HG03565 (cell line): ENCODE measurements around the gene RRP1.

Source experiments
- ATAC-seq: cut with Tn5 transposase; IDR thresholded peaks from one replicate; pipeline ENCODE4 v1.9.1; 2021; ENCODE audit warnings: mild to moderate bottlenecking, moderate library complexity; ENCODE audit not compliant: unreplicated experiment

RRP1 gene

DNA sequence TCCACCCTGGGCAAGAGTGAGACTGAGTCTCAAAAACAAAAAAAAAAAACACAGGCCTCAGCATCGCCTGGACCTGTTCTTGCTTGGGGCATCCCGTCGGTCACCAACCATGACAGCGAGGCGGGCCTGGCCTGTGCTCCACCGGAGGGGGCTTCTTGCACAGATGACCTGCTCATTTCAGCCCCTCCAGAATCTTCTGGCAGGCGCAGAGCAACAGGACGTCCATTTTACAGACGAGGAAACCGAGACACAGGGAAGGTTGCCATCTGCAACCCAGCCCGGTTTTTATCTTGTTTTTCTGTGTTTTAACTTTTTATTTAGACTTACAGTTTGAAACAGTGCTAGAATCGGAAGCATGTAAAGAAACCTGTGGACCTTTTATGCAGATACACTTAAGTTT, 14.2 kb upstream of the RRP1 start:
- no peak for ATAC-seq

GRCh38 chr21:43775795-43776430, 13.5 kb upstream of the RRP1 start, which contains the start of gene CSTB:
TSS of gene CSTB (minus strand) at chr21:43776308. CDS start at chr21:43776269, 39 bp downstream.
- ATAC-seq: peak; percentile 40

GRCh38 chr21:43777953-43778352, 11.4 kb upstream of the RRP1 start:
- no peak for ATAC-seq

DNA sequence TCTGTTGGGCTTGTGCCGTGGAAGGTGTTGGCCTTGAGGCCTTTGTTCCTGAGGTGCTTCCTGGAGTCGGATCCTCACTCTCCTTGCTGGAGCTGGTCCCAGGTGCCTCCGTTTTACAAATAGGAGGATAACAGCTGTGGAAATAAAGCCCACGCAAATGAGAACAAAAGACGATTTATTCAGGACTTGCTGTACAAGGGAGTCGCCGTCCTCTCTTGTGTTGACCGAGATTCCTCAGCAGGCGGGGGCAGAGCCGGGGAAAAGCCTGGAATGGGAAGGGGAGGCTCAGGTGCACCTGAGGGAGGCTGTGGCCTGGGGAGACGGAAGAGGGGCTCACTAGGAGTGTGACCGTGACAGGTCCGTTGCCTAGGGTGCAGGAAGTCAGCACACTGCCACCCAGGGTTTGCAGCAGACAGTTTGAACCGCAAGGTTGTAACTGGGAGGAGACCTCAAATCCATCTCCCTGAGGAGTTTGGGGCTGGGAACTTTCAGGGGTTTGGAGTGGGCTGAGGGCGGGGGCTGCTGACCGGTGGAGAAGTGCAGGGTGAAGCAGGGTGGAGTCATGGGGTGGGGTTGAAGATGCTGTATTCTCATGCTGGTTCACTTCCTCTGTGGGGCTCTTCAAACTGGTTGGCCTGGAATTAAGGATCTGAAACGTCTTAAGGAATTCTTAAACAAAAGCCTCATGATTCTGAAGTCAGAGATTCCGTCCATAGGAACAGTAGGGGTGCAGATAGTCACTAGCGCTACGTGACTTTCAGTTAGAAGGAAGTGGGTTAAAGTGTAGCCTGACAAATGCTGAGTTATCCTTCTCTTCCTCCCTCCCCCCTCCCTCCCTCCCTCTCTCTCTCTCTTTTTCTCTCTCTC, 10.7 kb upstream of the RRP1 start:
- no peak for ATAC-seq

DNA sequence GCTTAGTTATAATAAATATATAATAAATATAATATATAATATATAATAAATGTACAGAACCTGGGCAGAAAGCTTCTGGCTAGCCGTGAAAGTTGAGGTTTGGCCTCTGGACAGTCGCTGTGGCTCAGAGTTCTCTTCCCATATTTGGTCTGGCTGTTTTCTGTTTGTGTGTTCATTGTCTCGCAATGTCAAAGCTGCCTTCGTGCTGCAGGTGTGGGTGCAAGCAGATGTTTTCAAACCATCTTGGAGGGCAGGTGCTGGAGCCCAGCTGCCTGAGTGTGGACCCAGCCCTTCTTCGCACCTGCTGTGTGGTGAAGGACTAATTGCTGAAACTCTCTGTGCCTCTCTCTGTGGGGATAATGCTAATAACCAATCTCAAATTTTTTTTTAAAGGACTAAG, 9.7 kb upstream of the RRP1 start:
- ATAC-seq: no peak

GRCh38 chr21:43781846-43782245, 7.5 kb upstream of the RRP1 start:
- no peak for ATAC-seq

DNA sequence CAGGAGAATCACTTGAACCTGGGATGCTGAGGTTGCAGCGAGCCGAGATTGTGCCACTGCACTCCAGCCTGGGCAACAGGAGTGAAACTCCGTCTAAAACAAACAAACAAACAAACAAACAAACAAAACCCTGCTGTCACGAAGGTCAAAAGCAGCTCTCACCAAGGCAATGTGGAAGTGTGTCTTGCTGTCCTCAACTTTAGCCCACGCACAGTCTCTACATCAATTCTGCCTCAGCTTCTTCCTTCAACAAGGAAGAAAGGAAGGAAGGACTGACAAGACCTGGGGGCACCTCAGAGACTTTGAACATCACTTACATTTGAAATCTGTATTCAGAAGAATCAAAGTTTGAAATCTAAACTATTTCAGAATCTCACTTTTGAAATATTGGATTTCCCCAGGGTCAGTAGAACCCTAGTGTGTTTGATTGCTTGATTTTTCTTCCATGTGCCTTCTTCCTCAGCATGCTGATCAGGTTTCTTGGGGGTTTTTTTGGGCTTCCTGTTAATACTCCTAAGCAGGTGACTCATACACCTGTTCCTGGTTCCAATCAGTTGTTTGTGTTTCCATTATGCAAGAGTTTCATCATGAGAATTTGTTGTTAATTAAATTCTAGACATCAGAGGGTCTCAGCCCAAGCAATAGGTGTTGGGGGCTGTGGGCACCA, 6.8 kb upstream of the RRP1 start:
- ATAC-seq: no peak

DNA sequence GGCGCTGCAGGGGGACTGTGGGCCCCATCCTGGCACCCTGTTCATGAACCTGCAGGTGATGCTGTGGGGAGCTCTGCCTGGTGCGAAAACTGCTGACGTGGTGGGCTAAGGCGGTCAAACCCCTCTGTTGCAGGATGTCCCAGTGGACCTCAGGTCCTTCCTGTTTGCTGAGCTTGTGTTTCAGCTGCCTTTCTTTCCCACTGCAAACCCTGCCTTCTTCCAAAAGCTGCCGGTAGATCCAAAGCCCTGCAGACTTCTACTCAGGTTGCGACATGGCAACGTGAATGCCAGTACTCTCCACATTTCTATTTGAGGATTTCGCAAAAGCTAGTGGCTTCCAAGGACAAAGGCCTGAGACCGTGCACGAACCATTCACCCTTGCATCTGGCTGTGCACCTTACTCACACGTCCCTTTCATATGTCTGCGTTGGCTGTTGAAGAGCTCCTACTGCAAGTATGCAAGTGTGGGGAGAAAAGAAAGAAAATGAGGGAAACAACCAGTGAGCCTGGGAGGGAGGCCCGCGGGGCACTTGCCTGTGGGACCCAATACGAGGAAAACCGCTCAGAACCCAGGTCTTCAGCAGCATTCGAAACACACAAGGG, 6.2 kb upstream of the RRP1 start:
- ATAC-seq: no peak

DNA sequence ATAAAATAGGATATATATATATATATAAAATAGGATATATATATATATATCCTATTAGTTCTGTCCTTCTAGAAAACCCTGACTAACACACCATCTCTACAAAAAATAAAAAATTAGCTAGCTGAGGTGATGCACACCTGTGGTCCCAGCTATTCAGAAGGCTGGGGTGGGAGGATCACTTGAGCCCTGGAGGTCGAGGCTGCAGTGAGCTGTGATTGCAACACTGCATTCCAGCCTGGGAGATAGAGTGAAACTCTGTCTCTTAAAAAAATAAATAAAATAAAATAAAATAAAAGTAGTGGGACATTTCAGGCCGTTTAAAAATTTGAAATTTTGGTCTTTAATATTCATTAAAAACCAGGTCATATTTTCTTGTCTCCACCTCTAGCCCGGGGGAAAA, 4.2 kb upstream of the RRP1 start:
- no peak for ATAC-seq

- no peak for ATAC-seq
Observed at GRCh38 chr21:43786300-43786806, 3.0 kb upstream of the RRP1 start.

DNA sequence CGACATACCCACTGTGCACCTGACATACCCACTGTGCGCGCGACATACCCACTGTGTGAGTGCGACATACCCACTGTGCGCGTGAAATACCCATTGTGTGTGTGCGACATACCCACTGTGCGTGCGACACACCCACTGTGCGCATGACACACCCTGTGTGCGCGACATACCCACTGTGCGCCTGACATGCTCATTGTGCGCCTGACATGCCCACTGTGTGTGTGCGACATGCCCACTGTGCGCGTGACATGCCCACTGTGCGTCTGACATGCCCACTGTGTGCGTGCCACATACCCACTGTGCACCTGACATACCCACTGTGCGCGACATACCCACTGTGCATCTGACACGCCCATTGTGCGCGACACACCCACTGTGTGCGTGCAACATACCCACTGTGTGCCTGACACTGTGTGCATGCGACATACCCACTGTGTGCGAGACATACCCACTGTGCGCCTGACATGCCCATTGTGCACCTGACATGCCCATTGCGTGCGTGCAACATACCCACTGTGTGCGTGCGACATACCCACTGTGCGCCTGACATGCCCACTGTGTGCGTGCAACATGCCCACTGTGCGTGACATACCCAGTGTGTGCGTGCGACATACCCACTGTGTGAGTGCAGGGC, 2.5 kb upstream of the RRP1 start:
- no peak for ATAC-seq

- no peak for ATAC-seq
Observed at GRCh38 chr21:43790010-43790524, 690 bp downstream of the RRP1 start.

GRCh38 chr21:43792406-43792805, 3.0 kb downstream of the RRP1 start:
- no peak for ATAC-seq

DNA sequence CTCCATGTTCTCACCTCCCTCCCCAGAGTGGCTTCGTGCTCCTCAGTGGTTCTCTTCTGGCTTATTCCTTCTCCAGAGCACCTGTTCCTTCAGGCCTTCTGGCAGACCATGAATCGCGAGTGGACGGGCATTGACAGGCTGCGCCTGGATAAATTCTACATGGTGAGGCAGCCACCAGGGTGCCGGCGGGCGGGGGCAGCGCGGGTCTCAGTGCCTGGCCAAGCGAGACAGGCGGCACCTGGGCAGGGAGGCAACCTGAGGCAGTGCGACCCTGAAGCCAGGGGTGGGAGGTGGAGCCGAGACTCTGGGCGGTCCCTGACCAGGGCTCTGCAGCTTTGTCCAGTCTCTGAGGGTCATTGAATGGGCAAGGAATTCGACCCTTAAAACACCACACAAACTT, 3.9 kb downstream of the RRP1 start:
- no peak for ATAC-seq

DNA sequence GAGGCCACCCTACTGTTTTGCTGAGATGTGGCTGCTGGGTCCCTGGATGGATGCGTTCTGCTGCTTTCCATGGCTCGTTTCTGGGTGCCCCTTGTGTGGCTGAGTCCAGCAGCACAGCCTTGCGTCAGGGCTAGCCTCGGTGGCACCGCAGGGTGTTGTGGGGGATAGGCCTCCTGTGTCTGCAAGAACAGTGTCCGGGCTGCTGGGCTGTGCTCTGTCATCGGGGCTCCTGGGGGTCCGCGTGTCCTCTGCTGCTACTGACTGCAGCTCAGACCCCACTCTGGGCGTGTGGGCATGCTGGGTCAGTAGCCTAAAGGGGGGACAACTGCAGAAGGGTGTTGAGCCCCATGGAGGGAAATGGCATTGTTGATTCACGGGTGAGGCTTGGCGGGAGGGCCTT, 4.9 kb downstream of the RRP1 start:
- no peak for ATAC-seq

DNA sequence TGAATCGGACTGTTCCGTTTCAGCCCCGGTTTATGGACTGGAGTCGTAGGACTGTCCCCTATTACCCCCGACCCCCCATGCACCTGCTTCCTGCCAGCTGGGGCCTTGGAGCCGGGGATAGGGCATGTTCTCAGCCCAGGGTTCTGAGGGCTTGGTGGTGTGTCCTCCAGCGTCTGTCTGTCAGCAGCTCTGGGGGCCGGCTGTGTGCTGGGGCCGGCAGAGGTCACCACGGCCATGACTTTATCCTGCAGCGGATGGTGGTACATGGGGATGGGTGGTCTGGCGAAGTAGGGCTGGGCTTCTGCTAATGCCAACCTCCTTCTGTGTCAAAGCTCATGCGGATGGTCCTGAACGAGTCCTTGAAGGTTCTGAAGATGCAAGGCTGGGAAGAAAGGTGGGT, 5.5 kb downstream of the RRP1 start:
- ATAC-seq: no peak

- no peak for ATAC-seq
Observed at GRCh38 chr21:43797415-43797814, 8.0 kb downstream of the RRP1 start.

DNA sequence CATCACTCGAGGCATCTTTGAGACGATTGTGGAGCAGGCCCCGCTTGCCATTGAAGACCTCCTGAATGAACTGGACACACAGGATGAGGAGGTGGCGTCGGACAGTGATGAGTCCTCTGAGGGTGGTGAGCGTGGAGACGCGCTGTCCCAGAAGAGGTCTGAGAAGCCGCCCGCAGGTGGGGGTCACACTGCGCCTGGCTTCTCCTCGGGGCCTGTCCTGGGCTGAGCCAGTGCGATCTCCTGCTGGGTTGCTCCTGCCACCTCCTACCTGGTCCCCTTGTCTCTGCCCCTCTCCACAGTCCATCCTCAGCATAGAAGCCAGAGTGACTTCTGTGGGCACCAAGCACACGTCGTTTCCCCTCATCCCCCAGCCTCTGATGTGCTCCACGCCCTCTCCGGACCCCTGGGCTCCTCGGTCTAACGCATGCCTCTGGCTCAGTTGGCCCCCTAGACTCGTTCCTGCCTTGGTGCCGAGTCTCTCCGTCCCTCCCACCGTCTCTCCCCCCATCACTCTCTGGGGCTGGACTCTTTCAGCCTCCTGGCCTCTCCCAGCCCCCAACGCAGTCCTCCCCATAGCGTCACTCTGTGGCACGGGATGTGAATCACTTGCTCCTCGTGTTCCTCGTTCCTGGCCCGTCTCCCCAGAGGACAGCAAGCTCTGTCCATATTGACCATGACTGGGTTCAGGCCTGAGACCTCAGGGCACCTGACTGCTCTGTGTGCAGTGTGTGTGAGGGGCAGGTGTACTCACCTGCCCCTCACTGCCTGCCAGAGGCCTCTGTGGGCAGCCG, 8.7 kb downstream of the RRP1 start:
- ATAC-seq: no peak

DNA sequence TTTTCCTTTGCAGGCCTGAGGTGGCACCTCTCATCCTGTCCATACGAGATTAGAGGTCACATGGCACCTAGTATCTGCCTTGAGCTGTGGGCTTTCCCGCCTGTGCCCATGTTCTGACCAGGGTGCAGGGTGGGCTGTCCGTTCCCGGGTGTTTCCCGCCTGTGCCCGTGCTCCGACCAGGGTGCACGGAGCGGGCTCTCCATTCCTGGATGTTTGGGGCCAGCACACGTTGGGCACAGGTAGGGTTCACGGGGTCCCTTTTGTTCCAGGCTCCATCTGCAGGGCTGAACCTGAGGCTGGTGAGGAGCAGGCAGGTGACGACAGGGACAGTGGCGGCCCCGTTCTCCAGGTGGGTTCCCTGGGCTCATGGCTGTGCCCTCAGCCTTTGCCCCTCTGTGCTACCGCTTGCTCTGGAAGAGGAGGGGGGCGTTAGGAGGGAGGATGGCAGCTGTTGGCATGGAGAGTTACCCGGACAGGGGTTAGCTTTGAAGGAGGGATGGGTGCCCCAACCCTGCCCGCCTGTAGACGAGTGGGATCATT, 10.0 kb downstream of the RRP1 start:
- ATAC-seq: no peak

DNA sequence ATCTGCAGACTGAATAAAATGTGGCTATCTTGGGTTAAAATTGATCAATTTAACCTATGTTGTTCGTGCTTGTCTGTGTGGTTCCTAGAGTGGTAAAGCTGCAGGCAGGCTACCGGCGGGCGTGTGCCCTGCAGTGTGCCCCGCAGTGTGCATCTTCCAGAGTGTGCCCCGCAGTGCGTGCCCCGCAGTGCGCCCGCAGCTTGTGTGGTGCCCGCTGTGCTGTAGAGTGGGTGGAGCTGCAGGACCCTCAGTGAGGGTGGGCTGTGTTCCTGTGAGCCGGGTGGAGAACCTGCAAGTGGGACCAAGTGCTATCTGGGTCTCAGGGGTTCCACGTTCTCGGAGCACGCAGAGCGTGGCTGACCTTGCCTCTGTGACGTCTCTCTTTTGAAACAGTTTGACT, 10.7 kb downstream of the RRP1 start:
- ATAC-seq: no peak
